ENCODE results near the gene ARHGAP10.

ARHGAP10 gene

DNA sequence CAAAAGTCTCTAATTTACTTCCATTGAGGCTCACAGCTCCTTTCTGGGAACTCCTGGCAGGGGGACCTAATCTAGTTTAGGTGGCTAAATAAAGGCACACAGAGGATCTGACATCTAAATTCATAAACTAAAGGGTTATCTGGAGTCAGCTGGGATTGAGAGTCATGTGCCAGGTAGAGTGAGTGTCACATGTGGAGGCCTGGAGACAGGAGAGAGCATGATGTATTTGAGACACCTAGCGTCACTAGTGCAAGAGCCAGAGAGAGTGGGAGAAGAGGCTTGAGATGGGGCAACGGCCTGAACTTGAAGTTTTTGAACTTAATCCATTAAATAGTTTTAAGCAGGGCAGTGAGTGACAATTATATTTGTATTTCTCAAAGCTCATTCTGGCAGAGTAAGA is 152.6 kb downstream of the ARHGAP10 start:
- TF ChIP-seq, protein P1, sequence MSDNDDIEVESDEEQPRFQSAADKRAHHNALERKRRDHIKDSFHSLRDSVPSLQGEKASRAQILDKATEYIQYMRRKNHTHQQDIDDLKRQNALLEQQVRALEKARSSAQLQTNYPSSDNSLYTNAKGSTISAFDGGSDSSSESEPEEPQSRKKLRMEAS (IDR thresholded peaks at IDR 0.05): no peak
- TF ChIP-seq, protein P2, sequence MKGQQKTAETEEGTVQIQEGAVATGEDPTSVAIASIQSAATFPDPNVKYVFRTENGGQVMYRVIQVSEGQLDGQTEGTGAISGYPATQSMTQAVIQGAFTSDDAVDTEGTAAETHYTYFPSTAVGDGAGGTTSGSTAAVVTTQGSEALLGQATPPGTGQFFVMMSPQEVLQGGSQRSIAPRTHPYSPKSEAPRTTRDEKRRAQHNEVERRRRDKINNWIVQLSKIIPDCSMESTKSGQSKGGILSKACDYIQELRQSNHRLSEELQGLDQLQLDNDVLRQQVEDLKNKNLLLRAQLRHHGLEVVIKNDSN (IDR thresholded peaks at IDR 0.05): no peak
- no peak for TF ChIP-seq YY1 (IDR thresholded peaks at IDR 0.05; ENCODE audit: low read depth)
- TF ChIP-seq CEBPB (IDR thresholded peaks at IDR 0.05): no peak
- no peak for TF ChIP-seq EGR1 (IDR thresholded peaks at IDR 0.05)
- TF ChIP-seq RAD21 (IDR thresholded peaks at IDR 0.05; ENCODE audit: low read depth): no peak
- no peak for TF ChIP-seq FOXM1 (IDR thresholded peaks at IDR 0.05; ENCODE audit: borderline replicate concordance, low read depth)

DNA sequence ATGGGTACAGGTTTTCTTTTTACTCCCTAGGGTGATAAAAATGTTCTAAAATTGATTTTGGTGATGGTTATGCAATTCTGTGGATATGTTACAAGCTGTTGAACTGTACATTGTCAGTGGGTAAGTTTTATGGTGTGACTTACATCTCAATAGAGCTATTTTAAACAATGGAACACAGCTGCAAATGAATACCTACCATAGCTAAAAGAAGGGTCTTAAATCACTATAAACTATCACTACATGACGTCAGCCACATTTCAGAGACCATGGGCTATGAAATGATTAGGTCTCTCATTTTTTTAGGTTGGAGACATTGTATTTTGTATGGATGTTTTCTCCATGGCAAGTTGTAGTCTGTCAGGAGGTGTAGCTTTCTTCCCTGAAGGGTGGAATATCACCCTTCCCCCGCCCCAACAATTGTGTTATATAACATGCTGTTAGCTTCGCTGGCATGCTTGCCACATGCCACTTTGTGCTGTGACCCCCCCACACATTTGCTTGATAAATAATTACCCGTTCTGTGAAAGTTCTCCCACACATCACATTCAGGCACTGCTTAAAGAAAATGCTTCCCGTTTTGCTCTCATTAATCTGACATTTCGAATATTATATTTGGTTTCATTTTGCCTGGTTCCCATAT is 159.7 kb downstream of the ARHGAP10 start:
- no peak for TF ChIP-seq ZBTB7A (IDR thresholded peaks at IDR 0.05; ENCODE audit: low read depth)

DNA sequence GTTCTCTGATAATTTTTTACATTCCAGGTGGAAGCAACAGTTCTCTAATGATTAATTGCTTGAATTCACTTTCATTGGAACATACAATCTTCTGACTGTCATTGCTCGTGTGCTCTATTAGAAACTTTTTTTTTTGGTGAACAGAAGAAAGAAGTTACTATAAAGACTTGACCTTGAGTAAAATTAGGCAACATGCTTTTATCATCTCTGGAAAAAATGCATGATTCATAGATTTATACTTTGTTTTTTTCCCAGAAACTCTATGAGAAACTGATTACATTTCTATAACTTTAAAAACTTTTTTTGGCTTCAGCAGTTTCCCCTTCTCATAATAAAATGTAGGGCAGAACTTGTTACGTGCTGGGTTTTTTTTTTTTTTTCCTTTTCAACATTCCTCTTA is 167.6 kb downstream of the ARHGAP10 start:
- no peak for TF ChIP-seq FOXM1 (IDR thresholded peaks at IDR 0.05; ENCODE audit: borderline replicate concordance, low read depth)
- TF ChIP-seq, protein P3, sequence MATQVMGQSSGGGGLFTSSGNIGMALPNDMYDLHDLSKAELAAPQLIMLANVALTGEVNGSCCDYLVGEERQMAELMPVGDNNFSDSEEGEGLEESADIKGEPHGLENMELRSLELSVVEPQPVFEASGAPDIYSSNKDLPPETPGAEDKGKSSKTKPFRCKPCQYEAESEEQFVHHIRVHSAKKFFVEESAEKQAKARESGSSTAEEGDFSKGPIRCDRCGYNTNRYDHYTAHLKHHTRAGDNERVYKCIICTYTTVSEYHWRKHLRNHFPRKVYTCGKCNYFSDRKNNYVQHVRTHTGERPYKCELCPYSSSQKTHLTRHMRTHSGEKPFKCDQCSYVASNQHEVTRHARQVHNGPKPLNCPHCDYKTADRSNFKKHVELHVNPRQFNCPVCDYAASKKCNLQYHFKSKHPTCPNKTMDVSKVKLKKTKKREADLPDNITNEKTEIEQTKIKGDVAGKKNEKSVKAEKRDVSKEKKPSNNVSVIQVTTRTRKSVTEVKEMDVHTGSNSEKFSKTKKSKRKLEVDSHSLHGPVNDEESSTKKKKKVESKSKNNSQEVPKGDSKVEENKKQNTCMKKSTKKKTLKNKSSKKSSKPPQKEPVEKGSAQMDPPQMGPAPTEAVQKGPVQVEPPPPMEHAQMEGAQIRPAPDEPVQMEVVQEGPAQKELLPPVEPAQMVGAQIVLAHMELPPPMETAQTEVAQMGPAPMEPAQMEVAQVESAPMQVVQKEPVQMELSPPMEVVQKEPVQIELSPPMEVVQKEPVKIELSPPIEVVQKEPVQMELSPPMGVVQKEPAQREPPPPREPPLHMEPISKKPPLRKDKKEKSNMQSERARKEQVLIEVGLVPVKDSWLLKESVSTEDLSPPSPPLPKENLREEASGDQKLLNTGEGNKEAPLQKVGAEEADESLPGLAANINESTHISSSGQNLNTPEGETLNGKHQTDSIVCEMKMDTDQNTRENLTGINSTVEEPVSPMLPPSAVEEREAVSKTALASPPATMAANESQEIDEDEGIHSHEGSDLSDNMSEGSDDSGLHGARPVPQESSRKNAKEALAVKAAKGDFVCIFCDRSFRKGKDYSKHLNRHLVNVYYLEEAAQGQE (IDR thresholded peaks at IDR 0.05; ENCODE audit: low read depth): no peak
- TF ChIP-seq NFIC (IDR thresholded peaks at IDR 0.05): no peak
- TF ChIP-seq CEBPB (IDR thresholded peaks at IDR 0.05): no peak
- TF ChIP-seq TCF12 (IDR thresholded peaks at IDR 0.05; ENCODE audit: low read depth): no peak
- no peak for TF ChIP-seq EP300 (IDR thresholded peaks at IDR 0.05; ENCODE audit: borderline replicate concordance)
- TF ChIP-seq RAD21 (IDR thresholded peaks at IDR 0.05; ENCODE audit: low read depth): no peak
- TF ChIP-seq TAF1 (IDR thresholded peaks at IDR 0.05; ENCODE audit: low read depth): no peak
- TF ChIP-seq YY1 (IDR thresholded peaks at IDR 0.05; ENCODE audit: low read depth): no peak
- no peak for TF ChIP-seq EGR1 (IDR thresholded peaks at IDR 0.05)
- TF ChIP-seq, protein P1 (IDR thresholded peaks at IDR 0.05): no peak
- no peak for TF ChIP-seq CREB1 (IDR thresholded peaks at IDR 0.05; ENCODE audit: low read depth)
- TF ChIP-seq, protein P2 (IDR thresholded peaks at IDR 0.05): no peak
- TF ChIP-seq TEAD4 (IDR thresholded peaks at IDR 0.05): no peak
- TF ChIP-seq ZBTB7A (IDR thresholded peaks at IDR 0.05; ENCODE audit: low read depth): no peak

DNA sequence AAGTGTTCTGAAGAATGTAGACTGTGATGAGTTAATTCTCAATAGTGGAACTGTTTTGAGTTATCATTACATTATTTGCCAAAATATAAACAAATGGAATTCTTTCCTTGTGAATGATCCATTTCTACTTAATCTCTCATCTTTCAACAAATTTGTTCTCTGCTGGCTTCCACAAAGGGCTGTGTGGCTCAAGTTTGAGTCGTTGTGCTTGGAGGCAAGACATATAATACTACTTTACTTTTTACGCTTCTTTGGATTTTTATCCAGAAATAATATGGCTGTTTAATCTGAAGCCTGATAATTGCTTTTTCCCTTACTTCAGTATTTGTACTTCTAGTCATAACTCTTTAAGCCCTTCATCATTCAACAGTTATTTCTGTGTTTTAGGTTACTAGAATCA is 169.5 kb downstream of the ARHGAP10 start:
- TF ChIP-seq EGR1 (IDR thresholded peaks at IDR 0.05): no peak
- no peak for TF ChIP-seq RAD21 (IDR thresholded peaks at IDR 0.05; ENCODE audit: low read depth)
- TF ChIP-seq TAF1 (IDR thresholded peaks at IDR 0.05; ENCODE audit: low read depth): no peak
- TF ChIP-seq, protein P2 (IDR thresholded peaks at IDR 0.05): no peak
- no peak for TF ChIP-seq CEBPB (IDR thresholded peaks at IDR 0.05)
- TF ChIP-seq FOXM1 (IDR thresholded peaks at IDR 0.05; ENCODE audit: borderline replicate concordance, low read depth): no peak
- TF ChIP-seq YY1 (IDR thresholded peaks at IDR 0.05; ENCODE audit: low read depth): no peak
- TF ChIP-seq EP300 (IDR thresholded peaks at IDR 0.05; ENCODE audit: borderline replicate concordance): no peak
- no peak for TF ChIP-seq TEAD4 (IDR thresholded peaks at IDR 0.05)
- TF ChIP-seq, protein P3 (IDR thresholded peaks at IDR 0.05; ENCODE audit: low read depth): no peak

DNA sequence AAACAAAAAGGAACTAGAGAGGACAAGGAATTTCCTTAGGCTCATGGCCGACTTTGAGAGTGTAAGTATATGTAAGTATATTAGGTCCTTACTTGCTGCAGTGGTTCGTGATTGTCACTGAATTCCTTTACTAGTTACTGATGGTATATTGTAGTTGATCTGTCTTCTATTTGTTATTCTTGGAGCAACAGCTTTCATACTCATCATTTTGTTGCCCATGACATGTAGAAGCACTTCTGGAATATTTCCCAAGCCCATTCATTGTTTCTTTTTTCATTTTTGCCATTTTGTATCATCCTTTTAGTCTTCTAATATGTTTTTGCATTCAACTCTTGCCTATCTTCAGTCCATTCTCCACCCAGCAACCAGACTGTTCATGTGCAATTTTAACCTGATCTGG is 170.0 kb downstream of the ARHGAP10 start:
- TF ChIP-seq ZBTB7A (IDR thresholded peaks at IDR 0.05; ENCODE audit: low read depth) (no peak), EGR1 (IDR thresholded peaks at IDR 0.05) (no peak), TEAD4 (IDR thresholded peaks at IDR 0.05) (no peak), TAF1 (IDR thresholded peaks at IDR 0.05; ENCODE audit: low read depth) (no peak), TCF12 (IDR thresholded peaks at IDR 0.05; ENCODE audit: low read depth) (no peak), EP300 (IDR thresholded peaks at IDR 0.05; ENCODE audit: borderline replicate concordance) (no peak), CREB1 (IDR thresholded peaks at IDR 0.05; ENCODE audit: low read depth) (no peak), RAD21 (IDR thresholded peaks at IDR 0.05; ENCODE audit: low read depth) (no peak), FOXM1 (IDR thresholded peaks at IDR 0.05; ENCODE audit: borderline replicate concordance, low read depth) (no peak), YY1 (IDR thresholded peaks at IDR 0.05; ENCODE audit: low read depth) (no peak), CEBPB (IDR thresholded peaks at IDR 0.05) (no peak), NFIC (IDR thresholded peaks at IDR 0.05) (no peak)
- TF ChIP-seq, protein P2 (IDR thresholded peaks at IDR 0.05): no peak
- TF ChIP-seq, protein P3 (IDR thresholded peaks at IDR 0.05; ENCODE audit: low read depth): no peak
- TF ChIP-seq, protein P1 (IDR thresholded peaks at IDR 0.05): no peak
